HG03025 (cell line): ENCODE measurements around the gene LRRTM2.
"Not testable (repeated sequence)": the region's sequence is repeated elsewhere in the genome, so short reads cannot be mapped to it uniquely, and the experiment has no call there.

Experiments
- ATAC-seq: cut with Tn5 transposase; IDR thresholded peaks from one replicate; pipeline ENCODE4 v1.9.1; 2021; ENCODE audit warnings: mild to moderate bottlenecking, moderate library complexity; ENCODE audit not compliant: unreplicated experiment, low FRiP score

Gene LRRTM2

GRCh38 chr5:138874771-138875551 is at the start of gene LRRTM2:
Gene LRRTM2 (minus strand): TSS chr5:138875335. CDS start chr5:138874911, 424 bp downstream.
- no peak for ATAC-seq

GRCh38 chr5:138922494-138922893 is 47.4 kb upstream of the LRRTM2 start:
- ATAC-seq: no peak

GRCh38 chr5:138921362-138921761 is 46.2 kb upstream of the LRRTM2 start:
- not testable (repeated sequence) for ATAC-seq

GRCh38 chr5:138920181-138920580 is 45.0 kb upstream of the LRRTM2 start:
- no peak for ATAC-seq

GRCh38 chr5:138918686-138919085 is 43.6 kb upstream of the LRRTM2 start:
- ATAC-seq: no peak

- no peak for ATAC-seq
Measured at GRCh38 chr5:138914338-138914737, 39.2 kb upstream of the LRRTM2 start.

GRCh38 chr5:138913773-138914172 is 38.6 kb upstream of the LRRTM2 start:
- no peak for ATAC-seq

GRCh38 chr5:138912093-138912492 is 37.0 kb upstream of the LRRTM2 start:
- no peak for ATAC-seq

GRCh38 chr5:138911441-138911840 is 36.3 kb upstream of the LRRTM2 start:
- no peak for ATAC-seq

GRCh38 chr5:138910546-138911185 is 35.5 kb upstream of the LRRTM2 start:
- ATAC-seq: no peak

- no peak for ATAC-seq
Measured at GRCh38 chr5:138909734-138910133, 34.6 kb upstream of the LRRTM2 start.

- ATAC-seq: no peak
Measured at GRCh38 chr5:138905541-138905940, 30.4 kb upstream of the LRRTM2 start.

- ATAC-seq: no peak
Measured at GRCh38 chr5:138903130-138903775, 28.1 kb upstream of the LRRTM2 start.

- no peak for ATAC-seq
Measured at GRCh38 chr5:138901716-138902115, 26.6 kb upstream of the LRRTM2 start.

GRCh38 chr5:138900281-138900965 is 25.3 kb upstream of the LRRTM2 start:
- no peak for ATAC-seq

GRCh38 chr5:138898742-138899141 is 23.6 kb upstream of the LRRTM2 start:
- no peak for ATAC-seq

GRCh38 chr5:138898299-138898698 is 23.2 kb upstream of the LRRTM2 start:
- no peak for ATAC-seq

- no peak for ATAC-seq
Measured at GRCh38 chr5:138895918-138896317, 20.8 kb upstream of the LRRTM2 start.

GRCh38 chr5:138890644-138891043 is 15.5 kb upstream of the LRRTM2 start:
- no peak for ATAC-seq

- no peak for ATAC-seq
Measured at GRCh38 chr5:138889994-138890393, 14.9 kb upstream of the LRRTM2 start.

- no peak for ATAC-seq
Measured at GRCh38 chr5:138884554-138884953, 9.4 kb upstream of the LRRTM2 start.
